BLaER1 (cell line): ENCODE results near the gene PDK2.

Experiments used
- H3K27ac ChIP-seq: shearing (Covaris generic); formaldehyde crosslinking; 2 replicates; pipeline ENCODE4 v1.8.1; 2022
- H3K27me3 ChIP-seq: shearing (Covaris generic); formaldehyde crosslinking; 2 replicates; pipeline ENCODE4 v1.8.1; 2022
- H3K36me3 ChIP-seq: shearing (Covaris generic); formaldehyde crosslinking; 2 replicates; pipeline ENCODE4 v1.8.1; 2022
- H3K4me1 ChIP-seq: shearing (Covaris generic); formaldehyde crosslinking; 2 replicates; pipeline ENCODE4 v1.8.1; 2022
- H3K4me2 ChIP-seq: shearing (Covaris generic); formaldehyde crosslinking; 2 replicates; pipeline ENCODE4 v1.8.1; 2022
- H3K4me3 ChIP-seq: shearing (Covaris generic); formaldehyde crosslinking; 2 replicates; pipeline ENCODE4 v1.8.1; 2022
- H3K9ac ChIP-seq: shearing (Covaris generic); formaldehyde crosslinking; 2 replicates; pipeline ENCODE4 v1.8.1; 2022
- H3K9me3 ChIP-seq: shearing (Covaris generic); formaldehyde crosslinking; 2 replicates; pipeline ENCODE4 v1.8.1; 2022
- H4K20me1 ChIP-seq: shearing (Covaris generic); formaldehyde crosslinking; 2 replicates; pipeline ENCODE4 v1.8.1; 2022
- Cebpa-rat ChIP-seq: shearing (Covaris generic); IDR thresholded peaks from 2 replicates; pipeline ENCODE4 v1.8.1; 2022

Gene PDK2

DNA sequence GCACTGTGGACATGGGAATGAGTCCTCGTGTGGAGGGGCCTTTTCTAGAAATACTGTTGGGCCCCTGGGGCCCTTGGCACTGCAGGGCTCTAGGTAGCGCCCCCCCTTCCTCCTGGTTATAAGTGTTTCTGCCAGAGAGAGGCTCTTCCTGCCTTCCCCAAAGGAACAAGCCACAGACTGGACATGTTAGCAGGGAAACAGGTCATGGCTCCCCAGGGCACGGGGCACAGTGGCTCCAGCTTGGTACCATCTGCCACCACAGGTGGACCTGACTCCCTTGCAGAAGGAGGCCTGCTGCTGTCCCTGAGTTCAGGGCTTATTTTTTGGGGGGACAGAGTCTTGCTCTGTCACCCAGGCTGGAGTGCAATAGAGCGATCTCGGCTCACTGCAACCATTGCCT lies 8.8 kb downstream of the PDK2 start:
- Histone ChIP-seq H4K20me1 (no peaks in the 10 kb centered on the region; the same call in 1 of the 2 replicates), H3K4me2 (no peak overlapping the region), H3K4me1 (peaks cover 7% of the 10 kb centered on the region), H3K36me3 (peaks cover 60% of the 10 kb centered on the region), H3K4me3 (no peak overlapping the region), H3K27me3 (no peaks in the 10 kb centered on the region), H3K9ac (no peak overlapping the region), H3K9me3 (no peaks in the 10 kb centered on the region), H3K27ac (no peak overlapping the region)
- TF ChIP-seq Cebpa-rat: no peak

DNA sequence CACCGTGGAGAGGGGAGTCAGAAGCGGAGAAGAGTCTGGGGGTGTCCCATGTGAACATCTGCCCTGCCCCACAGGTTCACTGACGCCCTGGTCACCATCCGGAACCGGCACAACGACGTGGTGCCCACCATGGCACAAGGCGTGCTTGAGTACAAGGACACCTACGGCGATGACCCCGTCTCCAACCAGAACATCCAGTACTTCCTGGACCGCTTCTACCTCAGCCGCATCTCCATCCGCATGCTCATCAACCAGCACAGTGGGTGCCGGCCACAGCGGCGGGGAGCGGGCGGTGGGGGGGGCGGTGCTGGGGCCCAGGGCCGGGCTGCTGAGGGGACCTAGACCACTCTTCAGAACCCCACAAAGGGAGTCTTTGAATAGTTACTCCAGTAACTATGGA lies 10.7 kb downstream of the PDK2 start:
- no peaks in the 10 kb centered on the region for H3K9me3 ChIP-seq
- no peak overlapping the region for H3K27ac ChIP-seq
- H3K4me3 ChIP-seq: no peak overlapping the region
- H3K36me3 ChIP-seq: peaks cover 62% of the 10 kb centered on the region
- no peak for TF ChIP-seq Cebpa-rat
- peaks cover 7% of the 10 kb centered on the region for H3K4me1 ChIP-seq
- H3K27me3 ChIP-seq: no peaks in the 10 kb centered on the region
- H4K20me1 ChIP-seq: no peaks in the 10 kb centered on the region; the same call in 1 of the 2 replicates
- no peak overlapping the region for H3K9ac ChIP-seq
- H3K4me2 ChIP-seq: no peak overlapping the region

GRCh38 chr17:50106393-50107131 lies 11.4 kb downstream of the PDK2 start:
- H3K4me3 ChIP-seq: no peak overlapping the region
- no peak for TF ChIP-seq Cebpa-rat
- H3K9me3 ChIP-seq: no peaks in the 10 kb centered on the region
- H3K4me1 ChIP-seq: peaks cover 7% of the 10 kb centered on the region
- peaks cover 62% of the 10 kb centered on the region for H3K36me3 ChIP-seq
- H3K27ac ChIP-seq: no peak overlapping the region
- no peak overlapping the region for H3K9ac ChIP-seq
- H3K4me2 ChIP-seq: no peak overlapping the region
- no peaks in the 10 kb centered on the region for H4K20me1 ChIP-seq
- H3K27me3 ChIP-seq: no peaks in the 10 kb centered on the region

DNA sequence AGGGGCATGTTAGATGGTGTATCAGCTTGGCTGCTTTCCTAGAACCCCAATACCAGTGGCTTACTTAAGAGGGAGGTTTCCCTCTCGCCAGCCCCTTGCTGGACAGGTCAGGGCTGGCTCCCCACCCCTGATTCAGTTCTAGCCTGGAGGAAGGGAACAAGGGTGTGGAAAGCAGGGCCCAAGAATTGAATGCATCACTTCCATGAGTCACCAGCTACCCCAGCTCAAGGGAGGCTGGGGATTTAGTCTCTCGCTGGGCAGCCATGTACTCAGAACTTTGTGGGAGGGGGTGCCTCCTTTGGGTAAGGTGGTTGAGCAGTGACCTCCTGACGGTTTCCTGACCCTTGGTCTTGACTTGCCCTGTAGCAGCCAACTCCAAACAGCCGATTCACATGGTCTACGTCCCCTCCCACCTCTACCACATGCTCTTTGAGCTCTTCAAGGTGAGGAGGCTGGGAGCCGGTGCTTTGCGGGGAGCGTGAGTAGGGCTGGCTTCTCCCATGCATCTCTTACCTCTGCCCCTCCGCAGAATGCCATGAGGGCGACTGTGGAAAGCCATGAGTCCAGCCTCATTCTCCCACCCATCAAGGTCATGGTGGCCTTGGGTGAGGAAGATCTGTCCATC lies 12.8 kb downstream of the PDK2 start:
- H3K4me2 ChIP-seq: no peak overlapping the region
- H3K27ac ChIP-seq: no peak overlapping the region
- H3K9me3 ChIP-seq: no peaks in the 10 kb centered on the region
- H3K9ac ChIP-seq: no peak overlapping the region
- no peak for TF ChIP-seq Cebpa-rat
- no peaks in the 10 kb centered on the region for H3K27me3 ChIP-seq
- no peak overlapping the region for H3K4me3 ChIP-seq
- no peaks in the 10 kb centered on the region for H3K4me1 ChIP-seq
- H3K36me3 ChIP-seq: peaks cover 62% of the 10 kb centered on the region
- no peaks in the 10 kb centered on the region for H4K20me1 ChIP-seq

- Histone ChIP-seq H3K9ac (no peak overlapping the region), H3K4me2 (no peak overlapping the region), H3K4me3 (no peak overlapping the region), H3K4me1 (no peaks in the 10 kb centered on the region), H3K27me3 (no peaks in the 10 kb centered on the region), H3K27ac (no peak overlapping the region), H4K20me1 (no peaks in the 10 kb centered on the region), H3K36me3 (peaks cover 62% of the 10 kb centered on the region), H3K9me3 (no peaks in the 10 kb centered on the region)
- no peak for TF ChIP-seq Cebpa-rat
Observed at GRCh38 chr17:50108556-50108955, 13.4 kb downstream of the PDK2 start.

DNA sequence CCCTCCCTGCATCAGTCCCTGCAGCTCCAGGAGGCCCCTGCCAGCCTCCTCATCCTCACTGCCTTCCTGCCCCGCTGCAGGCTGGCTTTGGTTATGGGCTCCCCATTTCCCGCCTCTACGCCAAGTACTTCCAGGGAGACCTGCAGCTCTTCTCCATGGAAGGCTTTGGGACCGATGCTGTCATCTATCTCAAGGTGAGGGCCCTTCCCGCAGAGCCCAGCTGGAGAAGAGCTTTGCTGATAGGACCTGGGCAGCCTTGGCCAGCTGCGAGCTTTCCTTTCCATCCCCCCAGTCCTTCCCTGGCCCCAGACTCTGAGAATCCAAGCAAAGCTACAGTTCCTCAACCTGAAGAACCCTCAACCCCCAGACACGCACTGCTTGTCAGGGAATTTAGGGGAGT lies 14.1 kb downstream of the PDK2 start:
- H4K20me1 ChIP-seq: no peaks in the 10 kb centered on the region
- H3K4me2 ChIP-seq: no peak overlapping the region
- no peak overlapping the region for H3K4me3 ChIP-seq
- H3K9me3 ChIP-seq: no peaks in the 10 kb centered on the region
- no peak for TF ChIP-seq Cebpa-rat
- no peaks in the 10 kb centered on the region for H3K27me3 ChIP-seq
- H3K36me3 ChIP-seq: peaks cover 62% of the 10 kb centered on the region
- H3K9ac ChIP-seq: no peak overlapping the region
- no peak overlapping the region for H3K27ac ChIP-seq
- no peaks in the 10 kb centered on the region for H3K4me1 ChIP-seq

DNA sequence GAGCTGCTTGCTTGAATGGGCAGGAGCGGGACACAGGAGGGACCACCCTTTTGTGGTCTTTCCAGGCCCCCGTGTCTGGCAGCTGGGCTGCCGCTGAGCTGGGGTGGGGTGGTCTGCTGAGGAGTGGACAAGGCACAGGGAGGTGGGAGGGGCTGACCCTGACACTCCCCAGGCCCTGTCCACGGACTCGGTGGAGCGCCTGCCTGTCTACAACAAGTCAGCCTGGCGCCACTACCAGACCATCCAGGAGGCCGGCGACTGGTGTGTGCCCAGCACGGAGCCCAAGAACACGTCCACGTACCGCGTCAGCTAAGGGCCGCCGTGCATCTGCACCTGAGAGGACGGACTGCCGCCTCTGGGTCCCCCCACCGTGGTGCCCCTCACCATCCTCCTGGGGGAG lies 14.6 kb downstream of the PDK2 start:
- Histone ChIP-seq H4K20me1 (no peaks in the 10 kb centered on the region), H3K4me3 (no peak overlapping the region), H3K9me3 (no peaks in the 10 kb centered on the region), H3K27me3 (no peaks in the 10 kb centered on the region), H3K4me2 (no peak overlapping the region), H3K36me3 (peaks cover 56% of the 10 kb centered on the region), H3K27ac (no peak overlapping the region), H3K9ac (no peak overlapping the region), H3K4me1 (no peaks in the 10 kb centered on the region)
- no peak for TF ChIP-seq Cebpa-rat

- TF ChIP-seq Cebpa-rat: no peak
- Histone ChIP-seq H3K36me3 (peaks cover 46% of the 10 kb centered on the region), H3K9me3 (no peaks in the 10 kb centered on the region), H3K27ac (no peak overlapping the region), H3K4me2 (no peak overlapping the region), H3K9ac (no peak overlapping the region), H4K20me1 (no peaks in the 10 kb centered on the region), H3K4me3 (no peak overlapping the region), H3K4me1 (no peaks in the 10 kb centered on the region), H3K27me3 (peaks cover under 1% of the 10 kb centered on the region; the same call in 1 of the 2 replicates)
Observed at GRCh38 chr17:50110591-50111349, 15.6 kb downstream of the PDK2 start.

DNA sequence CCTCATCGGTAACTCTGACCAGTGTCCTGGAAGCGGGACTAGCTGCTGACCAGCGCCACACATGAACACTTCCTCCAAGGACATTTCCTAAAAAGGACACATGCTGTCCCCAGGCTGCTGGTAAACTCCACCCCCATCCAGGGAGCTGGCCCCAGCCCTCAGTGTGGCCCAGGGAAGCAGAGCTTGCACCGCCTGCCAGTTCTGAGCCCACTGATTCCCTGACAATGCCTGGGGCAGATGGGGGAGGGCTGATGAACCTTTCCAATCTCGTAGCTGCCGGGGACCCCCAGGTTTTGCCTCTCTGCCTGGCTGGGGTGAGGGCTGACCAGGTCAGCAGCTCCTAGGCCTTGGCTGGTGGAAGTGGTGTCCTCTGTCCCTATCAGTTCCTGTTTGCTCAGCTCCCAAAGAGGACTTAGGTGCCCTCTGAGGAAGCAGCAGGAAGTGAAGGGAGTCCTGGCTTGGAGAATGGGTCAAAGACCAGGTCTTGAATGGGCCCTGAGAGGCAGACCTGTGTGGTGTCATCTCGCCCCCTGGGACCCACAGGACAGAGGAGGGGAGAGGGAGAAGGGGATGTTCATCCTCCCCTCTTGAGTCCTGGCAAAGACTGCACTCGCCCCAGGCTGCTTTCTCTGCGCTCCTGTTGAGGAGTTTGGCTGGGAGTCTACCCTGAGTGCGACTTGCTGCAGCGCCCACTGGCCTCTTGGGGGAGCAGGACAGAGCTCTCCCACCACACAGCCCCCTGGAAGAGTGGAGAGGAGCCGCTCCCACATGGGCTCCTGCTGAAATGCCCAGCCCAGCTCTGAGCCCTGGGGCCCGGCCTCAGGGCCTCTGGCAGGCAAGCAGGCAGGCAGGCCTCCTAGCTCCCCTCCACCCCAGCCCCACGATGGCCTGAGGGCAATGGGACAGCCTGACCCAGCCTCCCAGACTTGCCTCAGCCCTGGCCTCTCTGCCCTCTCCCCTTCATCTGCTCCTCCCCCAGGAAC lies 16.8 kb downstream of the PDK2 start:
- no peak for TF ChIP-seq Cebpa-rat
- Histone ChIP-seq H3K9me3 (no peaks in the 10 kb centered on the region), H3K27ac (no peak overlapping the region), H3K4me1 (peaks cover 3% of the 10 kb centered on the region), H3K4me2 (no peak overlapping the region), H3K4me3 (no peak overlapping the region), H4K20me1 (no peaks in the 10 kb centered on the region), H3K36me3 (peaks cover 40% of the 10 kb centered on the region), H3K27me3 (peaks cover 9% of the 10 kb centered on the region), H3K9ac (no peak overlapping the region)
